Adrenal gland (tissue), 12 donors: ENCODE measurements around the gene B9D1. TPM values are rescaled to one million over a fixed set of nuclear protein-coding genes. Genes with fewer than 3 reads are reported as not detected.

ENCODE experiments used
- DNase-seq, 7 donors: peaks; one replicate each; pipeline ENCODE4 v3.0.0-alpha.2; 2019 to 2020
- H3K27ac ChIP-seq, 5 donors: fragments of 200-600 bp; sonication (generic) in 4 of 5; 1 replicate in 3 of 5; 2 replicates in 2 of 5; pipeline versions ENCODE4 v1.5.1 to v1.8.0; 2016 to 2020; ENCODE audit warnings: mild to moderate bottlenecking in 1 of 5
- H3K27me3 ChIP-seq: fragments of 200-600 bp; 2 replicates; pipeline ENCODE4 v1.8.0; 2021
- H3K36me3 ChIP-seq, 2 donors: fragments of 200-600 bp; replicated peaks in 1 of 2; 1 replicate in 1 of 2; 2 replicates in 1 of 2; pipeline versions ENCODE4 v1.5.1 to v1.8.0; 2018 to 2022
- H3K4me1 ChIP-seq, 2 donors: fragments of 200-600 bp; replicated peaks in 1 of 2; 1 replicate in 1 of 2; 2 replicates in 1 of 2; pipeline versions ENCODE4 v1.5.1 to v1.8.0; 2018 to 2021
- H3K4me3 ChIP-seq, 4 donors: fragments of 200-600 bp; sonication (generic) in 3 of 4; one replicate each; pipeline ENCODE4 v1.5.1; 2016 to 2018
- H3K9me3 ChIP-seq, 3 donors: fragments of 200-600 bp; sonication (generic) in 1 of 3; replicated peaks in 1 of 3; 1 replicate in 2 of 3; 2 replicates in 1 of 3; pipeline versions ENCODE4 v1.5.1 to v1.8.0; 2016 to 2021
- CTCF ChIP-seq, 6 experiments: fragments of 450-650 bp in 4 of 6; fragments of 200-600 bp in 2 of 6; sonication (generic) in 1 of 6; IDR thresholded peaks; 1 replicate in 5 of 6; 2 replicates in 1 of 6; pipeline versions ENCODE4 v1.5.1 to v1.8.0; 2016 to 2021; ENCODE audit warnings: antibody characterized with exemption in 6 of 6, mild to moderate bottlenecking in 2 of 6, moderate library complexity in 1 of 6
- POLR2A ChIP-seq, 2 donors: fragments of 450-650 bp; IDR thresholded peaks; one replicate each; pipeline ENCODE4 v1.6.1; 2017; ENCODE audit warnings: antibody characterized with exemption in 2 of 2, mild to moderate bottlenecking in 2 of 2, moderate library complexity in 1 of 2
- WGBS, 4 donors: extraction: QIAGEN DNeasy Blood & Tissue Kit in 2 of 4; methylation state at CpG; one replicate each; pipeline versions ENCODE4 v1.1.5 to v1.1.7; 2013 to 2017; 5-methylcytosine and 5-hydroxymethylcytosine counted together
- intact Hi-C, 2 donors: fragments of 100-400 bp; cut with DNase I; formaldehyde crosslinking; loops; one replicate each; pipeline versions ENCODE4 v1.14.1 to v1.15.0; 2022 to 2023
- polyA plus RNA-seq, 3 donors: library from polyadenylated mRNA; stranded (reverse); fragments of 200-250 nt in 2 of 3; fragments of 350-450 nt in 1 of 3; fragmentation: Illumina TruSeq in 1 of 3; extraction: RNeasy Lipid Tissue Mini Kit (QIAGEN cat#74804) in 1 of 3; gene quantifications; one replicate each; pipeline ENCODE4 v1.2.3, GENCODE V29; 2013 to 2014
- total RNA-seq, 9 donors: library from RNA; depleted of rRNA in 4 of 9; stranded (reverse); fragments of >200 nt in 4 of 9; fragments of 120-200 nt in 1 of 9; fragmentation: NEBNext Ultra II Directional in 1 of 9; extraction: Animal tissue kit (Norgen Biotek cat#: 25700) in 1 of 9; gene quantifications; one replicate each; pipeline versions ENCODE4 v1.1.0 to v1.2.4, GENCODE V29; 2013 to 2023
- donor health status: healthy with polysubstance abuse.
- donor health status: Bipolar disorder and iron deficiency.
- donor health status: DM: yes; HTN: yes; CAD: no.
- donor health status: DM: no; HTN: no; CAD: no.
- donor health status: DM: no; HTN: no; CAD: no.
- donor health status: DM: yes; HTN: yes; CAD: no.

B9D1 gene
- total and polyA plus RNA-seq, 12 donors = 19.3 to 67.7 (median 30.1) TPM

GRCh38 chr17:19407601-19408345 is 45.2 kb upstream of the B9D1 start:
- WGBS, 4 donors = 95 to 97% (median 96%) methylated on average over 9 to 10 of the region's 10 CpGs
- TF ChIP-seq POLR2A (IDR thresholded peaks at IDR 0.05) (no peak), CTCF (IDR thresholded peaks at IDR 0.05) (no peak)
- no peak overlapping the region for H3K27ac ChIP-seq
- H3K36me3 ChIP-seq = no peaks in the 10 kb centered on the region
- DNase-seq = peak in 1 of 7 donors; percentile 46
- no peaks in the 10 kb centered on the region for H3K4me1 ChIP-seq
- H3K27me3 ChIP-seq = no peaks in the 10 kb centered on the region
- no peak overlapping the region for H3K4me3 ChIP-seq
- no peaks in the 10 kb centered on the region for H3K9me3 ChIP-seq
- intact Hi-C loops = no loop called here

GRCh38 chr17:19405114-19405513 is 42.6 kb upstream of the B9D1 start:
- H3K9me3 ChIP-seq = no peaks in the 10 kb centered on the region
- H3K4me3 ChIP-seq = no peak overlapping the region
- no peaks in the 10 kb centered on the region for H3K27me3 ChIP-seq
- H3K4me1 ChIP-seq = peaks cover 6 to 14% of the 10 kb centered on the region in 2 donors
- 93 to 95% (median 94%) methylated on average over 5 of the region's 5 CpGs for WGBS, 4 donors
- no peak overlapping the region for H3K27ac ChIP-seq
- no peak for TF ChIP-seq CTCF (IDR thresholded peaks at IDR 0.05)
- no peak for TF ChIP-seq POLR2A (IDR thresholded peaks at IDR 0.05)
- intact Hi-C loops = no loop called here
- H3K36me3 ChIP-seq = no peaks in the 10 kb centered on the region
- DNase-seq = no peak

GRCh38 chr17:19404264-19404663 is 41.7 kb upstream of the B9D1 start:
- no peaks in the 10 kb centered on the region for H3K27me3 ChIP-seq
- intact Hi-C loops = no loop called here
- no peak overlapping the region for H3K4me3 ChIP-seq
- H3K9me3 ChIP-seq = no peaks in the 10 kb centered on the region
- peaks cover 6 to 14% of the 10 kb centered on the region in 2 donors for H3K4me1 ChIP-seq
- 68 to 91% (median 73%) methylated on average over 1 of the region's 1 CpG for WGBS, 4 donors
- TF ChIP-seq CTCF (IDR thresholded peaks at IDR 0.05) = no peak
- TF ChIP-seq POLR2A (IDR thresholded peaks at IDR 0.05) = no peak
- DNase-seq = no peak
- no peaks in the 10 kb centered on the region for H3K36me3 ChIP-seq
- no peak overlapping the region for H3K27ac ChIP-seq

- no peaks in the 10 kb centered on the region for H3K36me3 ChIP-seq
- no peak overlapping the region for H3K4me3 ChIP-seq
- intact Hi-C loops = no loop called here
- no peaks in the 10 kb centered on the region for H3K27me3 ChIP-seq
- TF ChIP-seq CTCF (IDR thresholded peaks at IDR 0.05) (no peak), POLR2A (IDR thresholded peaks at IDR 0.05) (no peak)
- 93 to 98% (median 95%) methylated on average over 4 of the region's 4 CpGs for WGBS, 4 donors
- H3K9me3 ChIP-seq = no peaks in the 10 kb centered on the region
- no peak overlapping the region for H3K27ac ChIP-seq
- no peak for DNase-seq
- H3K4me1 ChIP-seq = peaks cover 6 to 26% of the 10 kb centered on the region in 2 donors
These were observed 40.5 kb upstream of the B9D1 start for GRCh38 chr17:19403021-19403420.
